GM12878 (cell line): Measurements from ENCODE around the gene UMPS. TPM values are rescaled to one million over a fixed set of nuclear protein-coding genes. Genes with fewer than 3 reads are reported as not detected.

Experiments used
- KAT2A ChIP-seq: conservative IDR thresholded peaks from 2 replicates; pipeline ENCODE4 v1.6.1; 2011; ENCODE audit warnings: low read depth, low read length; ENCODE audit not compliant: control insufficient read depth
- KLF5 ChIP-seq: fragments of 450-650 bp; IDR thresholded peaks from 2 replicates; pipeline ENCODE4 v1.6.1; 2014; ENCODE audit warnings: mild to moderate bottlenecking; ENCODE audit not compliant: partially characterized antibody
- LARP7 ChIP-seq: fragments of 450-650 bp; IDR thresholded peaks from 2 replicates; pipeline ENCODE4 v1.6.1; 2017; ENCODE audit warnings: mild to moderate bottlenecking
- PAX8 ChIP-seq: fragments of 450-650 bp; IDR thresholded peaks from 2 replicates; pipeline ENCODE4 v1.6.1; 2017; ENCODE audit warnings: mild to moderate bottlenecking, moderate library complexity
- PBX3 ChIP-seq: IDR thresholded peaks from 2 replicates; pipeline ENCODE4 v1.6.1; 2011; ENCODE audit warnings: mild to moderate bottlenecking, low read depth, low read length, moderate library complexity; ENCODE audit not compliant: insufficient replicate concordance
- PRDM15 ChIP-seq: fragments of 450-650 bp; formaldehyde crosslinking; IDR thresholded peaks from 2 replicates; pipeline ENCODE4 v1.4.0; 2020; ENCODE audit warnings: mild to moderate bottlenecking, moderate library complexity
- RFX5 ChIP-seq: IDR thresholded peaks from 2 replicates; pipeline ENCODE4 v1.6.1; 2011; ENCODE audit warnings: low read depth, low read length, improper control_type of control experiment
- SIX5 ChIP-seq: IDR thresholded peaks from 2 replicates; pipeline ENCODE4 v1.6.1; 2011; ENCODE audit warnings: mild to moderate bottlenecking, low read depth, low read length, moderate library complexity; ENCODE audit not compliant: severe bottlenecking
- ZBTB11 ChIP-seq: fragments of 450-650 bp; formaldehyde crosslinking; IDR thresholded peaks from 2 replicates; pipeline ENCODE4 v1.5.0; 2022; ENCODE audit warnings: mild to moderate bottlenecking, missing genetic modification characterization
- polyA plus RNA-seq, 11 experiments: library from polyadenylated mRNA; depleted of rRNA in 4 of 11; unstranded in 6 of 11; stranded (reverse) in 5 of 11; fragments of >200 nt; fragmentation: Nextera tagmentation in 4 of 11; fragmentation: Illumina TruSeq in 1 of 11; extraction: Ambion mirVana in 4 of 11; extraction: Trizol in 1 of 11; gene quantifications; 1 replicate in 1 of 11; 2 replicates in 10 of 11; pipeline versions ENCODE4 v1.2.1 to v1.2.3, GENCODE V29; 2011 to 2016; ENCODE audit warnings: inconsistent platforms in 2 of 11, missing spikeins in 2 of 11, low read depth in 1 of 11
- total RNA-seq, 4 experiments: library from RNA; depleted of rRNA in 3 of 4; stranded (reverse); fragments of >200 nt in 3 of 4; fragmentation: Illumina TruSeq in 1 of 4; extraction: Trizol in 1 of 4; gene quantifications; 2 replicates each; pipeline versions ENCODE4 v1.2.1 to v1.2.3, GENCODE V29; 2013 to 2021

The UMPS gene
- total and polyA plus RNA-seq, 10 of the 15 experiments (the other 5 are each of a cell fraction or from before 2014, with no cell fraction given): 30.6 to 82.8 (median 49.5) TPM

- TF ChIP-seq PRDM15 (peak; percentile 84), ZBTB11 (CRISPR knock-in tag) (peak; percentile 52), RFX5 (peak; percentile 60; the same call in 1 of the 2 replicates), SIX5 (peak; percentile 53), LARP7 (no peak), PAX8 (no peak), KLF5 (no peak), KAT2A (no peak), PBX3 (peak; percentile 20)
- TF ChIP-seq, all 136 proteins: peak for 63
Measured at GRCh38 chr3:124730129-124730940, at the start of gene UMPS (continued).
